HEK293 (cell line): ENCODE data around the gene SARS1.

Source experiments
- CTCF ChIA-PET: fragments of 350-600 bp; formaldehyde crosslinking; extraction: SDS; loops from one replicate; lab custom pipeline; 2021; ENCODE audit warnings: antibody characterized with exemption; lab: Yijun Ruan, JAX
- POLR2A ChIA-PET: fragments of 300-600 bp; formaldehyde crosslinking; extraction: SDS; loops from one replicate; lab custom pipeline; 2020; ENCODE audit warnings: antibody characterized with exemption, inconsistent platforms; lab: Yijun Ruan, JAX
- H3K27ac ChIP-seq: fragments of 200-500 bp; sonication (Bioruptor generic); 2 replicates; pipeline ENCODE4 v1.5.1; 2014; ENCODE audit warnings: low read depth, low read length, control low read depth, inconsistent platforms; ENCODE audit errors: extremely low read depth
- H3K36me3 ChIP-seq, 2 experiments: fragments of 200-500 bp in 1 of 2; sonication (Bioruptor generic) in 1 of 2; 1 replicate in 1 of 2; 2 replicates in 1 of 2; pipeline ENCODE4 v1.5.1; 2014 to 2017; ENCODE audit warnings: inconsistent platforms in 2 of 2, low read length in 2 of 2; ENCODE audit not compliant: control insufficient read depth in 2 of 2, insufficient read depth in 1 of 2
- H3K4me1 ChIP-seq: fragments of 200-500 bp; sonication (Bioruptor generic); 2 replicates; pipeline ENCODE4 v1.5.1; 2014; ENCODE audit warnings: mild to moderate bottlenecking, low read length, inconsistent platforms; ENCODE audit not compliant: control insufficient read depth, insufficient read depth
- H3K4me3 ChIP-seq: 2 replicates; pipeline ENCODE4 v1.5.1; 2011; ENCODE audit warnings: low read depth, mild to moderate bottlenecking, control low read depth, low read length, moderate library complexity
- H3K9me3 ChIP-seq: fragments of 200-500 bp; sonication (Bioruptor generic); 2 replicates; pipeline ENCODE4 v1.5.1; 2014; ENCODE audit warnings: low read depth, low read length, inconsistent platforms; ENCODE audit not compliant: control insufficient read depth, insufficient read depth
- EGR2 ChIP-seq: fragments of 450-650 bp; formaldehyde crosslinking; IDR thresholded peaks from 2 replicates; pipeline ENCODE4 v1.5.1; 2016; ENCODE audit warnings: low read depth, missing biosample characterization, missing genetic modification characterization
- GLI4 ChIP-seq: fragments of 450-650 bp; formaldehyde crosslinking; IDR thresholded peaks from 2 replicates; pipeline ENCODE4 v1.5.1; 2016; ENCODE audit warnings: missing biosample characterization, missing genetic modification characterization
- KLF8 ChIP-seq: fragments of 450-650 bp; formaldehyde crosslinking; IDR thresholded peaks from 2 replicates; pipeline ENCODE4 v1.5.1; 2016; ENCODE audit warnings: missing biosample characterization, missing genetic modification characterization
- MEIS1 ChIP-seq: sonication (generic); formaldehyde crosslinking; IDR thresholded peaks from 2 replicates; pipeline ENCODE4 v1.8.1; 2022; ENCODE audit warnings: missing genetic modification reagents, mild to moderate bottlenecking, borderline replicate concordance
- TRIM28 ChIP-seq: IDR thresholded peaks from 2 replicates; pipeline ENCODE4 v1.6.1; 2011; ENCODE audit warnings: low read length, control low read depth, borderline replicate concordance
- ZNF114 ChIP-seq: fragments of 450-650 bp; formaldehyde crosslinking; IDR thresholded peaks from 2 replicates; pipeline ENCODE4 v1.5.0; 2017; ENCODE audit warnings: missing biosample characterization, missing genetic modification characterization
- ZNF155 ChIP-seq: fragments of 450-650 bp; formaldehyde crosslinking; IDR thresholded peaks from 2 replicates; pipeline ENCODE4 v1.5.1; 2016; ENCODE audit warnings: missing biosample characterization, missing genetic modification characterization
- ZNF169 ChIP-seq: fragments of 450-650 bp; formaldehyde crosslinking; IDR thresholded peaks from 2 replicates; pipeline ENCODE4 v1.5.1; 2016; ENCODE audit warnings: missing biosample characterization, missing genetic modification characterization
- ZNF202 ChIP-seq: fragments of 450-650 bp; formaldehyde crosslinking; IDR thresholded peaks from 2 replicates; pipeline ENCODE4 v1.5.1; 2016; ENCODE audit warnings: missing biosample characterization, missing genetic modification characterization, borderline replicate concordance
- ZNF248 ChIP-seq: fragments of 450-650 bp; formaldehyde crosslinking; IDR thresholded peaks from 2 replicates; pipeline ENCODE4 v1.5.1; 2017; ENCODE audit warnings: missing biosample characterization, missing genetic modification characterization
- ZNF274 ChIP-seq, 2 experiments: fragments of 200-500 bp in 1 of 2; fragments of 450-650 bp in 1 of 2; sonication (Bioruptor generic) in 1 of 2; formaldehyde crosslinking in 1 of 2; IDR thresholded peaks; 2 replicates each; pipeline versions ENCODE4 v1.5.1 to v1.6.1; 2014 to 2016; ENCODE audit warnings: borderline replicate concordance in 1 of 2, inconsistent platforms in 1 of 2, low read length in 1 of 2, missing biosample characterization in 1 of 2, missing genetic modification characterization in 1 of 2
- ZNF335 ChIP-seq: fragments of 450-650 bp; formaldehyde crosslinking; conservative IDR thresholded peaks from 2 replicates; pipeline ENCODE4 v1.5.1; 2016; ENCODE audit warnings: missing biosample characterization, missing genetic modification characterization
- ZNF366 ChIP-seq: fragments of 450-650 bp; formaldehyde crosslinking; conservative IDR thresholded peaks from 2 replicates; pipeline ENCODE4 v1.5.1; 2016; ENCODE audit warnings: missing biosample characterization, missing genetic modification characterization
- ZNF37A ChIP-seq: fragments of 450-650 bp; IDR thresholded peaks from 2 replicates; pipeline ENCODE4 v1.5.1; 2018; ENCODE audit warnings: missing biosample characterization, missing genetic modification characterization
- ZNF394 ChIP-seq: fragments of 450-650 bp; formaldehyde crosslinking; IDR thresholded peaks from 2 replicates; pipeline ENCODE4 v1.5.1; 2016; ENCODE audit warnings: missing biosample characterization, missing genetic modification characterization, mild to moderate bottlenecking, moderate library complexity, borderline replicate concordance
- ZNF529 ChIP-seq: fragments of 450-650 bp; formaldehyde crosslinking; IDR thresholded peaks from 2 replicates; pipeline ENCODE4 v1.5.1; 2017; ENCODE audit warnings: missing genetic modification characterization, missing biosample characterization; ENCODE audit not compliant: insufficient replicate concordance
- ZNF585B ChIP-seq: fragments of 450-650 bp; formaldehyde crosslinking; IDR thresholded peaks from 2 replicates; pipeline ENCODE4 v1.5.1; 2016; ENCODE audit warnings: missing biosample characterization, missing genetic modification characterization
- ZNF610 ChIP-seq: fragments of 450-650 bp; formaldehyde crosslinking; IDR thresholded peaks from 2 replicates; pipeline ENCODE4 v1.5.1; 2016; ENCODE audit warnings: missing biosample characterization, missing genetic modification characterization, borderline replicate concordance
- ZNF629 ChIP-seq: fragments of 450-650 bp; formaldehyde crosslinking; IDR thresholded peaks from 2 replicates; pipeline ENCODE4 v1.5.1; 2017; ENCODE audit warnings: missing biosample characterization, missing genetic modification characterization
- ZNF658 ChIP-seq: fragments of 450-650 bp; formaldehyde crosslinking; IDR thresholded peaks from 2 replicates; pipeline ENCODE4; 2016; ENCODE audit warnings: missing biosample characterization, missing genetic modification characterization
- ZNF707 ChIP-seq: fragments of 450-650 bp; formaldehyde crosslinking; IDR thresholded peaks from 2 replicates; pipeline ENCODE4 v1.5.1; 2016; ENCODE audit warnings: missing biosample characterization, missing genetic modification characterization
- ZNF785 ChIP-seq: fragments of 450-650 bp; formaldehyde crosslinking; IDR thresholded peaks from 2 replicates; pipeline ENCODE4 v1.5.1; 2016; ENCODE audit warnings: missing biosample characterization, missing genetic modification characterization
- ZNF837 ChIP-seq: fragments of 450-650 bp; formaldehyde crosslinking; IDR thresholded peaks from 2 replicates; pipeline ENCODE4 v1.5.1; 2016; ENCODE audit warnings: missing biosample characterization, missing genetic modification characterization
- ZNF843 ChIP-seq: fragments of 450-650 bp; formaldehyde crosslinking; IDR thresholded peaks from 2 replicates; pipeline ENCODE4 v1.5.1; 2016; ENCODE audit warnings: missing biosample characterization, missing genetic modification characterization
- ZSCAN30 ChIP-seq: fragments of 450-650 bp; IDR thresholded peaks from 2 replicates; pipeline ENCODE4 v1.5.1; 2018; ENCODE audit warnings: missing biosample characterization, mild to moderate bottlenecking, missing genetic modification characterization, moderate library complexity
- TF ChIP-seq, protein P1 (sequence below): fragments of 450-650 bp; formaldehyde crosslinking; IDR thresholded peaks from 2 replicates; pipeline ENCODE4; 2016; ENCODE audit warnings: missing biosample characterization, missing genetic modification characterization
- TF ChIP-seq, protein P2 (sequence below): fragments of 450-650 bp; formaldehyde crosslinking; IDR thresholded peaks from 2 replicates; pipeline ENCODE4 v1.5.1; 2016; ENCODE audit warnings: missing biosample characterization, missing genetic modification characterization
- TF ChIP-seq, protein P3 (sequence below): fragments of 450-650 bp; formaldehyde crosslinking; IDR thresholded peaks from 2 replicates; pipeline ENCODE4 v1.5.1; 2017; ENCODE audit warnings: missing biosample characterization, missing genetic modification characterization
- TF ChIP-seq, protein P4 (sequence below): fragments of 450-650 bp; formaldehyde crosslinking; IDR thresholded peaks from 2 replicates; pipeline ENCODE4 v1.5.1; 2016; ENCODE audit warnings: missing biosample characterization, missing genetic modification characterization

The SARS1 gene

DNA sequence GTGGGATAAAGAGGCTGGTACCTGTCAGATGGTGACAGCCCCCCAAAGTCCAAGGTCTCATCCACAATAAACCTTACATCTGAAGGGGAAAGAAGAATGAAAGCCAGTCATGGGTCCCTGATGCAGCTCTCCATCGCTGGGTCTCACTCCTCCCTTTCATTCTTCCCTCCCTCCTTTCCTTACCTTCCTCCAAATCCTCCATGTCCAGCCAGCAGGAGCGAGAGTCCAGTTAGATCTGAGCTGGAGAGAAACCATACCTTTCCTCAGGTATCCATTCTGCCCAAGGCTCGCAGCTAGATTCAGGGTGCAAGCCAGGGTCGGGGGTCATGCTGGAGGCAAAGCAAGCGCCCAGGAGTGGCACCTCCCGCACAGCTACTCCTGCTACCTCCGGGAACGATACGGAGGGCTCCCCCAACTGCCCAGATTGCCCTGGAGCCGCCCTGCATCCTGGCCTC is 68.8 kb downstream of the SARS1 start:
- peaks cover 8 to 40% of the 10 kb centered on the region in 2 experiments for H3K36me3 ChIP-seq
- no peaks in the 10 kb centered on the region for H3K9me3 ChIP-seq
- H3K4me1 ChIP-seq: peaks cover 3% of the 10 kb centered on the region
- H3K4me3 ChIP-seq: peak overlapping the region; percentile 75
- no peak for TF ChIP-seq ZNF202
- TF ChIP-seq GLI4 (tag by site-specific recombination): no peak
- TF ChIP-seq, protein P1, sequence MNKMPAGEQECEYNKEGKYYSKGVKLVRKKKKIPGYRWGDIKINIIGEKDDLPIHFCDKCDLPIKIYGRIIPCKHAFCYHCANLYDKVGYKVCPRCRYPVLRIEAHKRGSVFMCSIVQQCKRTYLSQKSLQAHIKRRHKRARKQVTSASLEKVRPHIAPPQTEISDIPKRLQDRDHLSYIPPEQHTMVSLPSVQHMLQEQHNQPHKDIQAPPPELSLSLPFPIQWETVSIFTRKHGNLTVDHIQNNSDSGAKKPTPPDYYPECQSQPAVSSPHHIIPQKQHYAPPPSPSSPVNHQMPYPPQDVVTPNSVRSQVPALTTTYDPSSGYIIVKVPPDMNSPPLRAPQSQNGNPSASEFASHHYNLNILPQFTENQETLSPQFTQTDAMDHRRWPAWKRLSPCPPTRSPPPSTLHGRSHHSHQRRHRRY (tag by site-specific recombination): no peak
- no peak for TF ChIP-seq ZNF37A (tag by site-specific recombination)
- TF ChIP-seq, protein P2, sequence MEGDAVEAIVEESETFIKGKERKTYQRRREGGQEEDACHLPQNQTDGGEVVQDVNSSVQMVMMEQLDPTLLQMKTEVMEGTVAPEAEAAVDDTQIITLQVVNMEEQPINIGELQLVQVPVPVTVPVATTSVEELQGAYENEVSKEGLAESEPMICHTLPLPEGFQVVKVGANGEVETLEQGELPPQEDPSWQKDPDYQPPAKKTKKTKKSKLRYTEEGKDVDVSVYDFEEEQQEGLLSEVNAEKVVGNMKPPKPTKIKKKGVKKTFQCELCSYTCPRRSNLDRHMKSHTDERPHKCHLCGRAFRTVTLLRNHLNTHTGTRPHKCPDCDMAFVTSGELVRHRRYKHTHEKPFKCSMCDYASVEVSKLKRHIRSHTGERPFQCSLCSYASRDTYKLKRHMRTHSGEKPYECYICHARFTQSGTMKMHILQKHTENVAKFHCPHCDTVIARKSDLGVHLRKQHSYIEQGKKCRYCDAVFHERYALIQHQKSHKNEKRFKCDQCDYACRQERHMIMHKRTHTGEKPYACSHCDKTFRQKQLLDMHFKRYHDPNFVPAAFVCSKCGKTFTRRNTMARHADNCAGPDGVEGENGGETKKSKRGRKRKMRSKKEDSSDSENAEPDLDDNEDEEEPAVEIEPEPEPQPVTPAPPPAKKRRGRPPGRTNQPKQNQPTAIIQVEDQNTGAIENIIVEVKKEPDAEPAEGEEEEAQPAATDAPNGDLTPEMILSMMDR (tag by site-specific recombination): peak; percentile 78
- peak; percentile 62 for TF ChIP-seq ZNF366 (tag by site-specific recombination)
- TF ChIP-seq ZNF707 (tag by site-specific recombination): no peak
- peak; percentile 91; the same call in 1 of the 2 replicates for TF ChIP-seq ZNF394
- TF ChIP-seq ZNF114 (tag by site-specific recombination): no peak
- TF ChIP-seq ZNF155: no peak
- TF ChIP-seq EGR2 (tag by site-specific recombination): no peak
- no peak for TF ChIP-seq ZNF610 (tag by site-specific recombination)
- TF ChIP-seq, protein P3, sequence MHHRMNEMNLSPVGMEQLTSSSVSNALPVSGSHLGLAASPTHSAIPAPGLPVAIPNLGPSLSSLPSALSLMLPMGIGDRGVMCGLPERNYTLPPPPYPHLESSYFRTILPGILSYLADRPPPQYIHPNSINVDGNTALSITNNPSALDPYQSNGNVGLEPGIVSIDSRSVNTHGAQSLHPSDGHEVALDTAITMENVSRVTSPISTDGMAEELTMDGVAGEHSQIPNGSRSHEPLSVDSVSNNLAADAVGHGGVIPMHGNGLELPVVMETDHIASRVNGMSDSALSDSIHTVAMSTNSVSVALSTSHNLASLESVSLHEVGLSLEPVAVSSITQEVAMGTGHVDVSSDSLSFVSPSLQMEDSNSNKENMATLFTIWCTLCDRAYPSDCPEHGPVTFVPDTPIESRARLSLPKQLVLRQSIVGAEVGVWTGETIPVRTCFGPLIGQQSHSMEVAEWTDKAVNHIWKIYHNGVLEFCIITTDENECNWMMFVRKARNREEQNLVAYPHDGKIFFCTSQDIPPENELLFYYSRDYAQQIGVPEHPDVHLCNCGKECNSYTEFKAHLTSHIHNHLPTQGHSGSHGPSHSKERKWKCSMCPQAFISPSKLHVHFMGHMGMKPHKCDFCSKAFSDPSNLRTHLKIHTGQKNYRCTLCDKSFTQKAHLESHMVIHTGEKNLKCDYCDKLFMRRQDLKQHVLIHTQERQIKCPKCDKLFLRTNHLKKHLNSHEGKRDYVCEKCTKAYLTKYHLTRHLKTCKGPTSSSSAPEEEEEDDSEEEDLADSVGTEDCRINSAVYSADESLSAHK: 0 out of 2 replicates have a peak, but pooled peaks have one; percentile 14
- TF ChIP-seq MEIS1 (CRISPR knock-in tag): no peak
- TF ChIP-seq TRIM28: 0 out of 2 replicates have a peak, but pooled peaks have one; percentile 3
- TF ChIP-seq ZNF274 (IDR thresholded peaks at IDR 0.05; ENCODE audit: low read length): no peak
- TF ChIP-seq ZNF274 (tag by site-specific recombination; IDR thresholded peaks at IDR 0.05; ENCODE audit: borderline replicate concordance): no peak
- TF ChIP-seq ZSCAN30 (tag by site-specific recombination): no peak
- no peak for TF ChIP-seq ZNF629 (tag by site-specific recombination)
- no peak for TF ChIP-seq ZNF169
- no peak for TF ChIP-seq ZNF837 (tag by site-specific recombination)
- TF ChIP-seq ZNF585B (tag by site-specific recombination): no peak
- TF ChIP-seq, protein P4, sequence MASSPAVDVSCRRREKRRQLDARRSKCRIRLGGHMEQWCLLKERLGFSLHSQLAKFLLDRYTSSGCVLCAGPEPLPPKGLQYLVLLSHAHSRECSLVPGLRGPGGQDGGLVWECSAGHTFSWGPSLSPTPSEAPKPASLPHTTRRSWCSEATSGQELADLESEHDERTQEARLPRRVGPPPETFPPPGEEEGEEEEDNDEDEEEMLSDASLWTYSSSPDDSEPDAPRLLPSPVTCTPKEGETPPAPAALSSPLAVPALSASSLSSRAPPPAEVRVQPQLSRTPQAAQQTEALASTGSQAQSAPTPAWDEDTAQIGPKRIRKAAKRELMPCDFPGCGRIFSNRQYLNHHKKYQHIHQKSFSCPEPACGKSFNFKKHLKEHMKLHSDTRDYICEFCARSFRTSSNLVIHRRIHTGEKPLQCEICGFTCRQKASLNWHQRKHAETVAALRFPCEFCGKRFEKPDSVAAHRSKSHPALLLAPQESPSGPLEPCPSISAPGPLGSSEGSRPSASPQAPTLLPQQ: no peak
- TF ChIP-seq ZNF843: no peak
- no peak for TF ChIP-seq ZNF658 (tag by site-specific recombination)
- no peak for TF ChIP-seq ZNF248 (tag by site-specific recombination)
- no peak for TF ChIP-seq KLF8 (tag by site-specific recombination)
- no peak for TF ChIP-seq ZNF785 (tag by site-specific recombination)
- TF ChIP-seq ZNF529: no peak
- no peak for TF ChIP-seq ZNF335 (tag by site-specific recombination)
- ChIA-PET CTCF (interaction anchor here (0.7 to 2.3 kb wide), 11 partner anchors 20 to 327 kb away, joined by 3 to 17 read pairs (median 4); partner anchors contain the start of gene SORT1), POLR2A (interaction anchor here (0.6 to 1.9 kb wide), 19 partner anchors 10 to 248 kb away, joined by 3 to 15 read pairs (median 3); partner anchors contain the start of genes CELSR2, SARS1 and SORT1)
- no peak overlapping the region; the same call in 1 of the 2 replicates for H3K27ac ChIP-seq
